Panc1 (cell line): ENCODE results near the gene TRPV5. TPM values are rescaled to one million over a fixed set of nuclear protein-coding genes. Genes with fewer than 3 reads are reported as not detected.

Source experiments
- ATAC-seq: fragments of 200-7000 bp; cut with Tn5 transposase; 2 replicates; pipeline ENCODE4 v1.9.1; 2020; ENCODE audit warnings: mild to moderate bottlenecking, moderate library complexity
- BruUV-seq: library from RNA; stranded (reverse); fragments of 400-500 nt; replicated peaks from 2 replicates; lab custom pipeline; 2021; lab: Mats Ljungman, UMichigan
- CTCF ChIA-PET: fragments of 300-600 bp; sonication (Branson Sonifier 250); formaldehyde crosslinking; loops from one replicate; lab custom pipeline; 2022; ENCODE audit warnings: antibody characterized with exemption; lab: Charles Lee
- POLR2A ChIA-PET: fragments of 300-600 bp; sonication (Branson Sonifier 250); formaldehyde crosslinking; loops from one replicate; lab custom pipeline; 2022; ENCODE audit warnings: antibody characterized with exemption; lab: Charles Lee
- DNase-seq: peaks from one replicate; pipeline ENCODE4 v3.0.0-alpha.2; 2010; ENCODE audit warnings: low read depth, low spot score
- H3K27ac ChIP-seq: 2 replicates; pipeline ENCODE4 v1.5.1; 2011; ENCODE audit warnings: mild to moderate bottlenecking, low read length, inconsistent platforms
- H3K27me3 ChIP-seq: fragments of 200-500 bp; sonication (Bioruptor generic); 2 replicates; pipeline ENCODE4 v1.6.0; 2014; ENCODE audit warnings: low read length, inconsistent platforms; ENCODE audit not compliant: control insufficient read depth, insufficient read depth
- H3K36me3 ChIP-seq: fragments of 200-500 bp; sonication (Bioruptor generic); 2 replicates; pipeline ENCODE4 v1.5.1; 2014; ENCODE audit warnings: inconsistent platforms, mild to moderate bottlenecking, low read length, moderate library complexity; ENCODE audit not compliant: control insufficient read depth, insufficient read depth
- H3K4me1 ChIP-seq: 2 replicates; pipeline ENCODE4 v1.5.1; 2011; ENCODE audit warnings: inconsistent platforms, mild to moderate bottlenecking, low read length, moderate library complexity; ENCODE audit not compliant: control insufficient read depth, insufficient read depth
- H3K4me3 ChIP-seq, 2 experiments: 2 replicates each; pipeline ENCODE4 v1.5.1; 2011 to 2012; ENCODE audit warnings: low read depth in 2 of 2, low read length in 2 of 2, mild to moderate bottlenecking in 2 of 2, inconsistent platforms in 1 of 2, moderate library complexity in 1 of 2
- H3K9me3 ChIP-seq: fragments of 200-500 bp; sonication (Bioruptor generic); 2 replicates; pipeline ENCODE4 v1.5.1; 2014; ENCODE audit warnings: low read depth, mild to moderate bottlenecking, inconsistent platforms, low read length, moderate library complexity; ENCODE audit not compliant: control insufficient read depth, insufficient read depth
- POLR2AphosphoS5 ChIP-seq: IDR thresholded peaks from 2 replicates; pipeline ENCODE4 v1.6.1; 2012; ENCODE audit warnings: mild to moderate bottlenecking, low read depth, low read length, moderate library complexity
- SIN3A ChIP-seq: IDR thresholded peaks from 2 replicates; pipeline ENCODE4 v1.6.1; 2012; ENCODE audit warnings: low read depth, mild to moderate bottlenecking, low read length, moderate library complexity, borderline replicate concordance; ENCODE audit not compliant: insufficient read depth
- TCF7L2 ChIP-seq: IDR thresholded peaks from 2 replicates; pipeline ENCODE4 v1.6.1; 2011; ENCODE audit warnings: mild to moderate bottlenecking, low read depth, low read length, inconsistent platforms
- in situ Hi-C: cut with HindIII; loops from 2 replicates; pipeline ENCODE4 v1.10.0; 2016; ENCODE audit warnings: low sequenced_read_pairs, low pct_unique_long_range_greater_than_20kb
- intact Hi-C: fragments of 100-400 bp; cut with micrococcal nuclease; formaldehyde crosslinking; loops from one replicate; pipeline ENCODE4 v1.10.0; 2022; ENCODE audit not compliant: unreplicated experiment
- total RNA-seq: library from RNA; stranded (reverse); gene quantifications from one replicate; pipeline ENCODE4 v1.2.1, GENCODE V29; 2021; ENCODE audit not compliant: unreplicated experiment
- TF ChIP-seq, protein P1 (sequence below), 2 experiments: IDR thresholded peaks; 2 replicates each; pipeline ENCODE4 v1.6.1; 2011 to 2012; ENCODE audit warnings: low read depth in 2 of 2, control low read depth in 1 of 2, low read length in 1 of 2, mild to moderate bottlenecking in 1 of 2, moderate library complexity in 1 of 2; ENCODE audit not compliant: insufficient read depth in 1 of 2
- TF ChIP-seq, protein P2 (sequence below): fragments of 450-650 bp; IDR thresholded peaks from 2 replicates; pipeline ENCODE4 v1.5.1; 2017; ENCODE audit warnings: mild to moderate bottlenecking

TRPV5 gene
- total RNA-seq, 1 experiment from 2014 or later, result not detected

DNA sequence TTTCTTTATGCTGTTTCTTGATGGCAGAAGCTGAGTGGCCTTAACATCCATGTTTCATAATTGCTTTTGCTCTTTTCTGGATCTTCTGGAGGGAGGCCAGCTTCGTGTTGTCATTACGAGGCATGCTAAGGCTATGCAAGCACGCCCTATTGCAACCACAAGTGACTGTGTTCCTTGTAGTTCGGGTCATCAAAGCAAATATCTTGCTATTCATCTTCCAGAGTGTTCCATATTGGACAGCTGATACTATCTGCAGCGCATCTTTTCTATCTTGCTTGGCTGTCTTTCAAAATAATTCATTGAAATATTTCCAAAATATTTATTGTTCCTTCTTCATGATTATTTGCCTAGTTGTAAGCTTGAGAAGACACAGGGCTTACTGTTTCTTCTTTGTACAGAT is 73.7 kb downstream of the TRPV5 start:
- Histone ChIP-seq H3K36me3 (no peaks in the 10 kb centered on the region; the same call in 1 of the 2 replicates), H3K27me3 (peaks cover 17% of the 10 kb centered on the region), H3K4me1 (no peaks in the 10 kb centered on the region; the same call in 1 of the 2 replicates), H3K4me3 (no peak overlapping the region), H3K27ac (no peak overlapping the region), H3K9me3 (no peaks in the 10 kb centered on the region)
- in situ Hi-C loops, result no loop called here
- ChIA-PET CTCF (no interaction called here), POLR2A (no interaction called here)
- ATAC-seq (no peak), DNase-seq (no peak)
- BruUV-seq, result no TSS peak
- TF ChIP-seq TCF7L2, result no peak
- intact Hi-C loops, result no loop called here

DNA sequence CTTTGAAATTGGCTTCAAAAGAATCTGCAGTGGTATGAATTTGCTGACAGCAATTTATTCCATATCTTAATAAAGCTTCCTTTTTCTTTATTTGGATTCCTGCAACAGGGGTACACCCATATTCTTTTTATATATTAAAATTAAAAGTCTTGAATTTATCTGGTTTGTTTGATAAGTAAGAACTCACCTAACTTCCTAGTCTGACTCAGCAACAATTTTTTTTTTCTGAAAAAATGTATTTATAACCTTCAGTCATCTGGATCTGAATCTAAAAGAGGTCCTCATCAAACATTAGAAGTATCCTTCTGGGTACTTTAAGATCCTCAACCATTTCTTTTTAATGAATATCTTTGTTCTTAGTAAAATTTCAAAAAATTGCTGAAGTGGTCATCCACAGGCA is 74.1 kb downstream of the TRPV5 start:
- TF ChIP-seq SIN3A, result no peak
- TF ChIP-seq, protein P1, sequence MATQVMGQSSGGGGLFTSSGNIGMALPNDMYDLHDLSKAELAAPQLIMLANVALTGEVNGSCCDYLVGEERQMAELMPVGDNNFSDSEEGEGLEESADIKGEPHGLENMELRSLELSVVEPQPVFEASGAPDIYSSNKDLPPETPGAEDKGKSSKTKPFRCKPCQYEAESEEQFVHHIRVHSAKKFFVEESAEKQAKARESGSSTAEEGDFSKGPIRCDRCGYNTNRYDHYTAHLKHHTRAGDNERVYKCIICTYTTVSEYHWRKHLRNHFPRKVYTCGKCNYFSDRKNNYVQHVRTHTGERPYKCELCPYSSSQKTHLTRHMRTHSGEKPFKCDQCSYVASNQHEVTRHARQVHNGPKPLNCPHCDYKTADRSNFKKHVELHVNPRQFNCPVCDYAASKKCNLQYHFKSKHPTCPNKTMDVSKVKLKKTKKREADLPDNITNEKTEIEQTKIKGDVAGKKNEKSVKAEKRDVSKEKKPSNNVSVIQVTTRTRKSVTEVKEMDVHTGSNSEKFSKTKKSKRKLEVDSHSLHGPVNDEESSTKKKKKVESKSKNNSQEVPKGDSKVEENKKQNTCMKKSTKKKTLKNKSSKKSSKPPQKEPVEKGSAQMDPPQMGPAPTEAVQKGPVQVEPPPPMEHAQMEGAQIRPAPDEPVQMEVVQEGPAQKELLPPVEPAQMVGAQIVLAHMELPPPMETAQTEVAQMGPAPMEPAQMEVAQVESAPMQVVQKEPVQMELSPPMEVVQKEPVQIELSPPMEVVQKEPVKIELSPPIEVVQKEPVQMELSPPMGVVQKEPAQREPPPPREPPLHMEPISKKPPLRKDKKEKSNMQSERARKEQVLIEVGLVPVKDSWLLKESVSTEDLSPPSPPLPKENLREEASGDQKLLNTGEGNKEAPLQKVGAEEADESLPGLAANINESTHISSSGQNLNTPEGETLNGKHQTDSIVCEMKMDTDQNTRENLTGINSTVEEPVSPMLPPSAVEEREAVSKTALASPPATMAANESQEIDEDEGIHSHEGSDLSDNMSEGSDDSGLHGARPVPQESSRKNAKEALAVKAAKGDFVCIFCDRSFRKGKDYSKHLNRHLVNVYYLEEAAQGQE (IDR thresholded peaks at IDR 0.05; ENCODE audit: insufficient read depth in 1 of 2, low read depth in 2 of 2, low read length in 1 of 2), result no peak
- TF ChIP-seq, protein P2, sequence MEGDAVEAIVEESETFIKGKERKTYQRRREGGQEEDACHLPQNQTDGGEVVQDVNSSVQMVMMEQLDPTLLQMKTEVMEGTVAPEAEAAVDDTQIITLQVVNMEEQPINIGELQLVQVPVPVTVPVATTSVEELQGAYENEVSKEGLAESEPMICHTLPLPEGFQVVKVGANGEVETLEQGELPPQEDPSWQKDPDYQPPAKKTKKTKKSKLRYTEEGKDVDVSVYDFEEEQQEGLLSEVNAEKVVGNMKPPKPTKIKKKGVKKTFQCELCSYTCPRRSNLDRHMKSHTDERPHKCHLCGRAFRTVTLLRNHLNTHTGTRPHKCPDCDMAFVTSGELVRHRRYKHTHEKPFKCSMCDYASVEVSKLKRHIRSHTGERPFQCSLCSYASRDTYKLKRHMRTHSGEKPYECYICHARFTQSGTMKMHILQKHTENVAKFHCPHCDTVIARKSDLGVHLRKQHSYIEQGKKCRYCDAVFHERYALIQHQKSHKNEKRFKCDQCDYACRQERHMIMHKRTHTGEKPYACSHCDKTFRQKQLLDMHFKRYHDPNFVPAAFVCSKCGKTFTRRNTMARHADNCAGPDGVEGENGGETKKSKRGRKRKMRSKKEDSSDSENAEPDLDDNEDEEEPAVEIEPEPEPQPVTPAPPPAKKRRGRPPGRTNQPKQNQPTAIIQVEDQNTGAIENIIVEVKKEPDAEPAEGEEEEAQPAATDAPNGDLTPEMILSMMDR, result no peak
- TF ChIP-seq POLR2AphosphoS5, result no peak
- TF ChIP-seq TCF7L2, result no peak
- Histone ChIP-seq H3K36me3 (no peaks in the 10 kb centered on the region; the same call in none of the 2 replicates), H3K27ac (no peak overlapping the region), H3K9me3 (no peaks in the 10 kb centered on the region), H3K4me1 (no peaks in the 10 kb centered on the region; the same call in 1 of the 2 replicates), H3K27me3 (peaks cover 19% of the 10 kb centered on the region), H3K4me3 (no peak overlapping the region)
- ChIA-PET CTCF (no interaction called here), POLR2A (no interaction called here)
- in situ Hi-C loops (no loop called here), intact Hi-C loops (no loop called here)
- ATAC-seq, result no peak
- BruUV-seq, result no TSS peak
- DNase-seq, result no peak

Other genes starting within 250 kb of the TRPV5 start
- gene PRSS1, start 184.3 kb downstream of the TRPV5 start, total RNA-seq, result 7.3 TPM
- 22.4 TPM for gene PRSS2, start 162.8 kb downstream of the TRPV5 start, total RNA-seq
- 0.54 TPM for gene EPHB6, start 78.7 kb downstream of the TRPV5 start, total RNA-seq
- not detected for gene TRPV6, start 48.0 kb downstream of the TRPV5 start, total RNA-seq
- not detected for gene LLCFC1, start 5.7 kb upstream of the TRPV5 start, total RNA-seq
- 0.44 TPM for gene KEL, start 28.6 kb upstream of the TRPV5 start, total RNA-seq
- not detected for gene OR9A2, start 93.4 kb upstream of the TRPV5 start, total RNA-seq
- not detected for gene OR6V1, start 118.6 kb upstream of the TRPV5 start, total RNA-seq
- not detected for gene PIP, start 198.3 kb upstream of the TRPV5 start, total RNA-seq
- not detected for gene TAS2R39, start 249.7 kb upstream of the TRPV5 start, total RNA-seq